Caco-2 (cell line): ENCODE results near the gene SORCS2. TPM values are rescaled to one million over a fixed set of nuclear protein-coding genes. Genes with fewer than 3 reads are reported as not detected.

Experiments used
- BruUV-seq: library from RNA; stranded (reverse); fragments of 400-500 nt; replicated peaks from 2 replicates; lab custom pipeline; 2021; lab: Mats Ljungman, UMichigan
- CTCF ChIA-PET: fragments of 300-600 bp; sonication (Branson Sonifier 250); formaldehyde crosslinking; loops from one replicate; lab custom pipeline; 2022; ENCODE audit warnings: antibody characterized with exemption; lab: Charles Lee
- POLR2A ChIA-PET: fragments of 300-600 bp; sonication (Branson Sonifier 250); formaldehyde crosslinking; loops from one replicate; lab custom pipeline; 2022; ENCODE audit warnings: antibody characterized with exemption; lab: Charles Lee
- DNase-seq, 2 experiments: peaks; one replicate each; pipeline versions ENCODE4 v3.0.0 to v3.0.0-alpha.2; 2020 to 2022
- H3K27me3 ChIP-seq: replicated peaks from 2 replicates; pipeline ENCODE4 v1.6.0; 2011; ENCODE audit warnings: low read length; ENCODE audit not compliant: control insufficient read depth, insufficient read depth
- H3K36me3 ChIP-seq: 2 replicates; pipeline ENCODE4 v1.5.1; 2011; ENCODE audit warnings: low read length; ENCODE audit not compliant: control insufficient read depth, insufficient read depth
- H3K4me1 ChIP-seq: fragments of 250-450 bp; sonication (Bioruptor Pico); 2 replicates; pipeline ENCODE4 v1.5.1; 2020; ENCODE audit warnings: mild to moderate bottlenecking
- H3K4me3 ChIP-seq: 2 replicates; pipeline ENCODE4 v1.5.1; 2011; ENCODE audit warnings: low read depth, mild to moderate bottlenecking, control low read depth, low read length
- H3K9me3 ChIP-seq: fragments of 250-450 bp; sonication (Bioruptor Pico); 2 replicates; pipeline ENCODE4 v1.5.1; 2020; ENCODE audit warnings: mild to moderate bottlenecking, moderate library complexity
- H3K27ac Mint-ChIP-seq: one replicate; pipeline ENCODE4 v1.8.0; 2022; ENCODE audit warnings: mixed read lengths; ENCODE audit not compliant: unreplicated experiment
- H3K27me3 Mint-ChIP-seq: one replicate; pipeline ENCODE4 v1.8.0; 2022; ENCODE audit warnings: mixed read lengths; ENCODE audit not compliant: insufficient read depth, unreplicated experiment
- H3K36me3 Mint-ChIP-seq: one replicate; pipeline ENCODE4 v1.8.0; 2022; ENCODE audit warnings: mild to moderate bottlenecking, mixed read lengths; ENCODE audit not compliant: insufficient read depth, unreplicated experiment
- H3K4me1 Mint-ChIP-seq: one replicate; pipeline ENCODE4 v1.8.0; 2022; ENCODE audit warnings: low read depth, mixed read lengths; ENCODE audit not compliant: unreplicated experiment
- H3K4me3 Mint-ChIP-seq: one replicate; pipeline ENCODE4 v1.8.0; 2022; ENCODE audit warnings: mild to moderate bottlenecking, moderate library complexity, mixed read lengths; ENCODE audit not compliant: unreplicated experiment
- H3K9me3 Mint-ChIP-seq: one replicate; pipeline ENCODE4 v1.8.0; 2022; ENCODE audit warnings: mixed read lengths; ENCODE audit not compliant: unreplicated experiment
- CTCF ChIP-seq, 2 experiments: fragments of 200-600 bp in 1 of 2; IDR thresholded peaks; 1 replicate in 1 of 2; 2 replicates in 1 of 2; pipeline versions ENCODE4 v1.5.1 to v1.8.0; 2011 to 2022; ENCODE audit warnings: antibody characterized with exemption in 1 of 2, control low read depth in 1 of 2, inconsistent platforms in 1 of 2, low read depth in 1 of 2, low read length in 1 of 2, mild to moderate bottlenecking in 1 of 2, moderate library complexity in 1 of 2; ENCODE audit not compliant: insufficient read depth in 1 of 2, severe bottlenecking in 1 of 2, unreplicated experiment in 1 of 2
- intact Hi-C: fragments of 100-400 bp; cut with micrococcal nuclease; formaldehyde crosslinking; loops from one replicate; pipeline ENCODE4 v1.10.0; 2022; ENCODE audit not compliant: unreplicated experiment
- total RNA-seq: library from RNA; stranded (reverse); gene quantifications from 2 replicates; pipeline ENCODE4 v1.2.3, GENCODE V29; 2022

SORCS2 gene
- total RNA-seq, 1 experiment from 2014 or later = 1.6 TPM

- no peaks in the 10 kb centered on the region for H3K9me3 ChIP-seq
- H3K9me3 Mint-ChIP-seq = no peaks in the 10 kb centered on the region
- H3K27me3 Mint-ChIP-seq = peaks cover 12% of the 10 kb centered on the region
- H3K27me3 ChIP-seq = no peaks in the 10 kb centered on the region
- no peaks in the 10 kb centered on the region for H3K36me3 ChIP-seq
- no peak for DNase-seq
- TF ChIP-seq CTCF (IDR thresholded peaks at IDR 0.05; ENCODE audit: insufficient read depth in 1 of 2, low read depth in 1 of 2, low read length in 1 of 2, severe bottlenecking in 1 of 2, unreplicated experiment in 1 of 2) = no peak
- H3K4me1 Mint-ChIP-seq = no peaks in the 10 kb centered on the region
- no peaks in the 10 kb centered on the region for H3K4me1 ChIP-seq
- CTCF ChIA-PET = no interaction called here
- POLR2A ChIA-PET = no interaction called here
- no peaks in the 10 kb centered on the region for H3K36me3 Mint-ChIP-seq
- H3K4me3 ChIP-seq = no peak overlapping the region
- BruUV-seq = no TSS peak
- H3K4me3 Mint-ChIP-seq = no peak overlapping the region
- intact Hi-C loops = no loop called here
- H3K27ac Mint-ChIP-seq = no peak overlapping the region
These were observed 422.1 kb downstream of the SORCS2 start for GRCh38 chr4:7614350-7614949.

GRCh38 chr4:7616193-7616592, 423.9 kb downstream of the SORCS2 start:
- Histone ChIP-seq H3K4me3 (no peak overlapping the region), H3K27me3 (no peaks in the 10 kb centered on the region), H3K36me3 (no peaks in the 10 kb centered on the region), H3K4me1 (no peaks in the 10 kb centered on the region), H3K9me3 (no peaks in the 10 kb centered on the region)
- Mint-ChIP-seq H3K27ac (no peak overlapping the region), H3K9me3 (no peaks in the 10 kb centered on the region), H3K36me3 (no peaks in the 10 kb centered on the region), H3K4me3 (no peak overlapping the region), H3K27me3 (peaks cover 13% of the 10 kb centered on the region), H3K4me1 (no peaks in the 10 kb centered on the region)
- no peak for TF ChIP-seq CTCF (IDR thresholded peaks at IDR 0.05; ENCODE audit: insufficient read depth in 1 of 2, low read depth in 1 of 2, low read length in 1 of 2, severe bottlenecking in 1 of 2, unreplicated experiment in 1 of 2)
- POLR2A ChIA-PET = no interaction called here
- BruUV-seq = no TSS peak
- intact Hi-C loops = no loop called here
- DNase-seq = no peak
- CTCF ChIA-PET = no interaction called here

GRCh38 chr4:7618361-7618760, 426.0 kb downstream of the SORCS2 start:
- Histone ChIP-seq H3K27me3 (no peaks in the 10 kb centered on the region), H3K4me1 (no peaks in the 10 kb centered on the region), H3K9me3 (no peaks in the 10 kb centered on the region), H3K36me3 (no peaks in the 10 kb centered on the region), H3K4me3 (no peak overlapping the region)
- H3K4me1 Mint-ChIP-seq = no peaks in the 10 kb centered on the region
- peaks cover 17% of the 10 kb centered on the region for H3K27me3 Mint-ChIP-seq
- no peak overlapping the region for H3K27ac Mint-ChIP-seq
- TF ChIP-seq CTCF (IDR thresholded peaks at IDR 0.05; ENCODE audit: insufficient read depth in 1 of 2, low read depth in 1 of 2, low read length in 1 of 2, severe bottlenecking in 1 of 2, unreplicated experiment in 1 of 2) = no peak
- no peaks in the 10 kb centered on the region for H3K36me3 Mint-ChIP-seq
- POLR2A ChIA-PET = no interaction called here
- no peaks in the 10 kb centered on the region for H3K9me3 Mint-ChIP-seq
- CTCF ChIA-PET = no interaction called here
- intact Hi-C loops = no loop called here
- no TSS peak for BruUV-seq
- no peak overlapping the region for H3K4me3 Mint-ChIP-seq
- no peak for DNase-seq
